B cell (primary cell): ENCODE measurements around the gene PLCG1.

Source experiments
- CTCF ChIP-seq: fragments of 200-600 bp; IDR thresholded peaks from one replicate; pipeline ENCODE4 v1.8.0; 2022; ENCODE audit warnings: antibody characterized with exemption, mild to moderate bottlenecking
- EZH2 ChIP-seq: IDR thresholded peaks from 2 replicates; pipeline ENCODE4 v1.6.1; 2012; ENCODE audit warnings: borderline replicate concordance, low read depth, mild to moderate bottlenecking, moderate library complexity, low read length; ENCODE audit not compliant: insufficient read depth, poor library complexity, severe bottlenecking

GRCh38 chr20:41213150-41213820 is 75.9 kb downstream of the PLCG1 start:
- no peak for TF ChIP-seq CTCF
- no peak for TF ChIP-seq EZH2
